Measurements from ENCODE around the gene TMED10.

DNA sequence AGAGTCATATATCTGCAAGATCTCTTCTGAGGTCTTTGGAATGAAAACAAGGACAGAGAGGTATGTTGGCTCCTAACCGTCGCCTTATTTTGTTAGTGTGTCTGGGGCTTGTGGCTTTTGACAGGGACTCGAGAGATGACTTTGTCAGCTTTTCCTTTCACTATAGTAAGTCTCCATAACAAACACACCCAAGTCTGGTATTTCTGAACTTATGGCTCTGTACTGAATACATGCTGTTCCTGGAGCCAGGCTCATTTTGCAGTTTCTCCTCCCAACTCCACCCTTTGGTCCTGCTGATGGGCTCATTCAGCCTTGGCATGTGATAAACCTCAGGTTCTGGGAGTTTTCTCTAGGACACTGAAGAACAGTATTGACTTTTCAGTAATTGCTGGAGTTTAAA is 27.7 kb upstream of the TMED10 start:
- no peak for TF ChIP-seq POLR2A (IDR thresholded peaks at IDR 0.05; ENCODE audit: low read length)
- no peak for TF ChIP-seq GATA1 (IDR thresholded peaks at IDR 0.05; ENCODE audit: low read depth, low read length)

Measured in erythroblast (primary cell).